ENCODE data around the gene URAD. TPM values are rescaled to one million over a fixed set of nuclear protein-coding genes. Genes with fewer than 3 reads are reported as not detected.

The URAD gene
- total and polyA plus RNA-seq, 7 donors = not detected

DNA sequence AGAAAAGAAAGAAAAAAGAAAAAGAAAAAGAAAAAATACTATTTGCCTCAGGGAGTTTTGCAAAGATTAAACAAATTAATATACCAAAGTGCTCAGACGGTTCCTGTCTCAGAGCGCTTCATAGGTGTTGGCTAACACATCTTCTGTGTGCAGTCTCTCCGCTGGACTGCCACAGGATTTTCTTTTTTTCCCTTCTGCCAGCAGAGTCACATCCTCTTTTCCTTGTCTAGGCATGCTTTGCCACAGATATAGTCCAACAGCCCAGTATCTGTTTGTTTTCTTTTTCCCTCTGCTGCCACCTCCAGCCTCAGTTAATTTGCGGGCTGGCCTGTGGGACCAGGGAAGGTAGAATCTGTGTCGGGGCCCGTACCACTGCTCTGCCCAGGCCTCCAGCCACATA, 3.4 kb upstream of the URAD start:
- TF ChIP-seq CTCF (IDR thresholded peaks at IDR 0.05) = no peak
- Histone ChIP-seq H3K36me3 (ENCODE audit: insufficient read depth in 1 of 2, low read depth in 1 of 2) (no peaks in the 10 kb centered on the region), H3K4me1 (no peaks in the 10 kb centered on the region), H3K4me3 (no peak overlapping the region), H3K27me3 (ENCODE audit: insufficient read depth in 3 of 3, low read length in 2 of 3) (peaks cover 2 to 15% (median 4%) of the 10 kb centered on the region in 3 donors), H3K9me3 (no peaks in the 10 kb centered on the region), H3K27ac (no peak overlapping the region)
- 69 to 70% (median 69%) methylated on average over 6 of the region's 6 CpGs for WGBS, 3 donors
- DNase-seq = no peak
- no peak for ATAC-seq
- intact Hi-C loops (cut with DNase I) = no loop called here

DNA sequence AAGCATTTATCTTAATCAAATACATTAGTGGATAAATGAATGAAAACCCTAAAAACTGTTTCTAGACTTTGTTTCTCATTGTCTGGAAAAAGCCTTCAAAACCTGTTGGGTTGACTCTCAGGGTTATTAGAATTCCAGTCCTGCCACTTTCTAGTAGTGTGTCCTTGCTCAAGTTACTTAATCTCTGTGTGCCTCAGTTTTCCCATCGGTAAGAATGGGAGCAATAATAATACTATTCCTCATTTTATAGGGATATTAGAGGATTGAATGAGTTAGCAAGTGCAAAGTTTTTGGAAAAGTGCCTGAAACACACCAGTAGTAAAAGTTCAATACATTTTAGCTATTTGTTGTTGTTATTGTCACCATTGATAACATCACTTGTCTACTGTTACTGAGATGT, 2.9 kb downstream of the URAD start:
- TF ChIP-seq CTCF (IDR thresholded peaks at IDR 0.05) = no peak
- 92 to 98% (median 92%) methylated on average over 1 of the region's 1 CpG for WGBS, 3 donors
- no peak for ATAC-seq
- DNase-seq = no peak
- Histone ChIP-seq H3K9me3 (no peaks in the 10 kb centered on the region), H3K27ac (no peak overlapping the region), H3K27me3 (ENCODE audit: insufficient read depth in 3 of 3, low read length in 2 of 3) (peaks cover 0 to 47% (median 26%) of the 10 kb centered on the region in 3 donors), H3K4me1 (no peaks in the 10 kb centered on the region), H3K36me3 (ENCODE audit: insufficient read depth in 1 of 2, low read depth in 1 of 2) (no peaks in the 10 kb centered on the region), H3K4me3 (no peak overlapping the region)
- intact Hi-C loops (cut with DNase I) = loop anchor here (2.0 to 10.0 kb wide), 4 partner anchors 153 to 1001 kb away; no protein-coding TSS in a partner anchor

GRCh38 chr13:27982361-27982760, 6.1 kb downstream of the URAD start:
- intact Hi-C loops (cut with DNase I) = loop anchor here (5.0 to 10.0 kb wide), 4 partner anchors 448 to 998 kb away; no protein-coding TSS in a partner anchor
- WGBS, 3 donors = 59 to 66% (median 63%) methylated on average over 2 of the region's 2 CpGs
- DNase-seq (no peak), ATAC-seq (no peak)
- H3K27me3 ChIP-seq (ENCODE audit: insufficient read depth in 3 of 3, low read length in 2 of 3) = peaks cover 2 to 64% (median 42%) of the 10 kb centered on the region in 3 donors
- H3K36me3 ChIP-seq (ENCODE audit: insufficient read depth in 1 of 2, low read depth in 1 of 2) = no peaks in the 10 kb centered on the region
- no peak overlapping the region for H3K27ac ChIP-seq
- H3K4me1 ChIP-seq = no peaks in the 10 kb centered on the region
- H3K9me3 ChIP-seq = no peaks in the 10 kb centered on the region
- no peak for TF ChIP-seq CTCF (IDR thresholded peaks at IDR 0.05)
- no peak overlapping the region for H3K4me3 ChIP-seq

DNA sequence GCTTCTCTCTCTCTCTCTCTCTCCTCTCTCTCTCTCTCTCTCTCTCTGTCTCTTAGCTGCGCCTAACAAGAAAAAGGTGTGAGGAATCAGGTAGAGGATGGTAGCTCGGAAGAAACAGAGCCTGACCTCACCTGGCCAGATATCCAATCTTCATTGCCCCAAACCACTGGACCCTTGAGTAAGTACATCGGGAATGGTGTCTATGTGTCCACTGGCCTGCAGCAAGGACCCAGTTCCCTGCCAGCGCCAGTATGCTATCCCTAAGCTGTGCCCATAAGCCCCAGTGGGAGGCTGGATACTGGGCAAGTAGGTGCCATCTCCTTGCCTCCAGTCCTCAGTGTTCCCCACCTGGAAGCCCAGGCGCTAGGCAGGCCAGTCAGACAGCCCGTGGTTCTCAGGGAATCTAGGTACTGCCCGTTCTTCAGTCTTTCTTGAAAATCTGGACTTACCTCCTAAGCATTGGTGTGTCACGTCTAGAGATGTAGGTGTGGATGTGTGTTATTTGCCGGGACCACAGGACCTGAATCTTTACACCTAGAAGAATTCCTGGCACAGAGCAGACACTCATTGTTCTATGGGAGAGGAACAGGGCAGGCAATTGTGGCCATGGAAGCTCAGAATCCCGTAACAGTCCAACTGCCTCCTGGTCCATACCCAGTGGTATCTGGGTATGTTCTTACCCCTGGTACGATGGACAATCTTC, 7.3 kb downstream of the URAD start:
- Histone ChIP-seq H3K9me3 (no peaks in the 10 kb centered on the region), H3K36me3 (ENCODE audit: insufficient read depth in 1 of 2, low read depth in 1 of 2) (no peaks in the 10 kb centered on the region), H3K27ac (no peak overlapping the region), H3K27me3 (ENCODE audit: insufficient read depth in 3 of 3, low read length in 2 of 3) (peaks cover 2 to 76% (median 42%) of the 10 kb centered on the region in 3 donors), H3K4me1 (no peaks in the 10 kb centered on the region), H3K4me3 (no peak overlapping the region)
- no peak for DNase-seq
- ATAC-seq = no peak
- TF ChIP-seq CTCF (IDR thresholded peaks at IDR 0.05) = no peak
- 24 to 25% (median 24%) methylated on average over 11 of the region's 11 CpGs for WGBS, 3 donors
- intact Hi-C loops (cut with DNase I) = loop anchor here (5.0 to 10.0 kb wide), 4 partner anchors 446 to 996 kb away; no protein-coding TSS in a partner anchor

Measured in psoas muscle (tissue), 8 donors.